ENCODE measurements around the gene WDFY3. TPM values are rescaled to one million over a fixed set of nuclear protein-coding genes. Genes with fewer than 3 reads are reported as not detected.

WDFY3 gene
- total RNA-seq, 6 experiments from 2014 or later, result 39.1 to 52.6 (median 48.3) TPM

DNA sequence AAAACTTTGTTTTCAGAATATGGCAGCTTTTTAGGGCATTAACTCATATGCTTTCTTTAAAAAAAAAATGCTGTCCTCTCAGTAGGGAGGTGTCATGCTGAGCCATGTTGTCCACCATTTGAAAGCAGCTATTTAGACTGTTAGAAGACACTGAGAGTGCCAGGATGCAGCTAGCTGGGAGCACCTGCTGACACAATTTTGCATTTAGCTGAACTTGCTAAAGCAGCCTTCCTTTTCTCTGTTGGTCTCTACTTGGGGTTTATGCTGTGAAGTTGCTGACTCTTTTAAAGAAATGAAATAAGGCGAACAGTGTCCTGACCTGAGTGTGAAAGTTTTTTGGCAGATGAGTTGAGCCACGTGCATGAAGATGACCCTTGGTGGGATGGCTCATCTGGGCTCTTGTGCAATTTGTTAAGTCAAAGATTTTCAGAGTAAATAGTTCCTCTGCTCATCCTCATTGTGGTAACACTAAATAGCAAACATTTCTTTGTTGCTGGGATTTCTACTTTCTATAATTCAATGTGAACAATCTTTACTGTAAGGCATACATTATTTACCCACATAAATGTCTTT, 319.1 kb downstream of the WDFY3 start:
- H3K4me1 Mint-ChIP-seq (ENCODE audit: low read depth), result no peaks in the 10 kb centered on the region
- no peak overlapping the region for H3K27ac Mint-ChIP-seq
- TF ChIP-seq, protein P1, sequence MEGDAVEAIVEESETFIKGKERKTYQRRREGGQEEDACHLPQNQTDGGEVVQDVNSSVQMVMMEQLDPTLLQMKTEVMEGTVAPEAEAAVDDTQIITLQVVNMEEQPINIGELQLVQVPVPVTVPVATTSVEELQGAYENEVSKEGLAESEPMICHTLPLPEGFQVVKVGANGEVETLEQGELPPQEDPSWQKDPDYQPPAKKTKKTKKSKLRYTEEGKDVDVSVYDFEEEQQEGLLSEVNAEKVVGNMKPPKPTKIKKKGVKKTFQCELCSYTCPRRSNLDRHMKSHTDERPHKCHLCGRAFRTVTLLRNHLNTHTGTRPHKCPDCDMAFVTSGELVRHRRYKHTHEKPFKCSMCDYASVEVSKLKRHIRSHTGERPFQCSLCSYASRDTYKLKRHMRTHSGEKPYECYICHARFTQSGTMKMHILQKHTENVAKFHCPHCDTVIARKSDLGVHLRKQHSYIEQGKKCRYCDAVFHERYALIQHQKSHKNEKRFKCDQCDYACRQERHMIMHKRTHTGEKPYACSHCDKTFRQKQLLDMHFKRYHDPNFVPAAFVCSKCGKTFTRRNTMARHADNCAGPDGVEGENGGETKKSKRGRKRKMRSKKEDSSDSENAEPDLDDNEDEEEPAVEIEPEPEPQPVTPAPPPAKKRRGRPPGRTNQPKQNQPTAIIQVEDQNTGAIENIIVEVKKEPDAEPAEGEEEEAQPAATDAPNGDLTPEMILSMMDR (IDR thresholded peaks at IDR 0.05), result no peak
- H3K36me3 Mint-ChIP-seq (ENCODE audit: low read depth), result no peaks in the 10 kb centered on the region
- H3K4me3 Mint-ChIP-seq, result no peak overlapping the region
- H3K27me3 Mint-ChIP-seq (ENCODE audit: insufficient read depth), result peaks cover 6% of the 10 kb centered on the region; the same call in 1 of the 2 replicates
- DNase-seq, result no peak
- no peaks in the 10 kb centered on the region for H3K9me3 Mint-ChIP-seq

DNA sequence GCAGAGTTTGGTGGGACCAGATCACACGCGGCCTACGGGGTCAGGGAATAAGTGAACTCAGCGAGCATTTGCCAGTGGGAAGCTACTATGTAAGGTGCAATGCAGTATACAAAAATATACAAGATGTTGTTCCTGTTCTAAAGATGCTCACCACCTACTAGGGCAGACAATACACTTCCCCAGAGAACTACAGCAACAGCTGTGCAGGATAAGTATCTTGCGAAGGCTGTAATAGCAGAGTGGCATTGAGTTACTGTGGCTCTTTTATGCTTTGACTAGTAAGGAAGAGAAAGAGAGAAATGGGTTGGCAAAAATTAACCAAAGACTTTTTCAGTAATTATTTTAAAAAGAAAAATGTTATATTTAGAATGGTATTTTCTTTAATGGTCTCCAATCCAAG, 322.4 kb downstream of the WDFY3 start:
- no peaks in the 10 kb centered on the region for H3K36me3 Mint-ChIP-seq (ENCODE audit: low read depth)
- DNase-seq, result no peak
- no peak overlapping the region for H3K4me3 Mint-ChIP-seq
- H3K27ac Mint-ChIP-seq, result no peak overlapping the region
- peaks cover 3% of the 10 kb centered on the region; the same call in 1 of the 2 replicates for H3K27me3 Mint-ChIP-seq (ENCODE audit: insufficient read depth)
- no peaks in the 10 kb centered on the region for H3K4me1 Mint-ChIP-seq (ENCODE audit: low read depth)
- TF ChIP-seq, protein P1 (IDR thresholded peaks at IDR 0.05), result no peak
- no peaks in the 10 kb centered on the region for H3K9me3 Mint-ChIP-seq

DNA sequence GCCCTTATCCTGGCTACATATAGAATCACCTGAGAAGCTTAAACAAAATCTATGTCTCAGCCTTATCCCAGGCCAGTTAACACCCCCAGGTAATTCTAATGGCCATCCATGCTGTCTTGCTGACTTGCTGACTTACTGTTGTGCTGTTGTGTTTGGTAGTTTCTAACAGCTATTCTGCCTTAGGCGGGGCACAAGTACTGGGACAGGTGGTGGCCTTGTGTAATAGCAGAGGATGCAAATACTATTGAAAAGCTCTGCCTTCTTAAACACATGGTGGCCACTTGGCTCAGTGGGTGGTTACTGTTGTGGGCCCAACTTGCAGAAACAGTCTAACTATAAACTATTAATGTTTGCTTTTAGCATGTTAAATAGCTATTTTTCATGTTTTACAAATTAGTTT, 327.3 kb downstream of the WDFY3 start:
- Mint-ChIP-seq H3K4me3 (no peak overlapping the region), H3K36me3 (ENCODE audit: low read depth) (no peaks in the 10 kb centered on the region), H3K27me3 (ENCODE audit: insufficient read depth) (peaks cover 2% of the 10 kb centered on the region; the same call in 1 of the 2 replicates), H3K9me3 (no peaks in the 10 kb centered on the region), H3K27ac (no peak overlapping the region), H3K4me1 (ENCODE audit: low read depth) (no peaks in the 10 kb centered on the region)
- DNase-seq, result no peak
- TF ChIP-seq, protein P1 (IDR thresholded peaks at IDR 0.05), result no peak

DNA sequence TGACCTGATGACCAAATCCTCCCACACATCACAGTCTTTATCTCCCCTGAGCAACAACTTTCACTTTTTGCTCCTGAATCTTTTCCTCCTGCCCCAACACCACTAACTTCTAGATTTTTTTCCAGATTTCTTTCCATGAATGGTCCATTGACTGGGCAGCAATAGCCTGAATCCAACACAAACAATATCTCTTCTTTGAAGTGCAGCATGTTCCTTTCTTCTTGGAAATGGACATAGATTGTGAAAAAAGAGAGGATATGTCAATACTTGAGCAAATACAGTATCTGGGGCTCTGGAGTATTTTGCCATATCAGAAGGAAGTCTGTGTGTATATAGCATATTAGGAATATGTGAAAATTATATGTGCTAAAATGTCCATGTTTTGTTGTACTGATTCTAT, 328.4 kb downstream of the WDFY3 start:
- H3K36me3 Mint-ChIP-seq (ENCODE audit: low read depth), result no peaks in the 10 kb centered on the region
- TF ChIP-seq, protein P1 (IDR thresholded peaks at IDR 0.05), result no peak
- no peak overlapping the region for H3K27ac Mint-ChIP-seq
- H3K4me1 Mint-ChIP-seq (ENCODE audit: low read depth), result no peaks in the 10 kb centered on the region
- H3K4me3 Mint-ChIP-seq, result no peak overlapping the region
- no peaks in the 10 kb centered on the region for H3K9me3 Mint-ChIP-seq
- peaks cover 2% of the 10 kb centered on the region; the same call in 1 of the 2 replicates for H3K27me3 Mint-ChIP-seq (ENCODE audit: insufficient read depth)
- DNase-seq, result no peak

DNA sequence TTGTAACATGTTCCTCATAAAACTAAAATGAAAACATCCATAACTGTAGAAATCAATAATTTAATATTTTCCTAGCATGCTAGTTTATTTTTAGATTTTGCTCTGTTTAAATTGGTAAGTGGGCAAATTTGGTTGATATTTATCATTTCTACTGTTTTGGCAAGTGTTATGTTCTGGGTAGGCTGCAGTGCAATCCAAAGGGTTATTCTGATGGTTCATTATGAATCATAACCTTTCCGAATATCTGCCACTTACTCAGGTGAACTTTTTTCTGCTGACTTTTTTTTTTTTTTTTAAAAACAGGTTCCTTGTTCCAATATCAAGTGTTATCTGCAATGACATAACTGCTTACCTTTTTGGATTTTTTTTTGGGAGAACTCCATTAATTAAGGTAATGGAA, 331.5 kb downstream of the WDFY3 start:
- no peaks in the 10 kb centered on the region for H3K36me3 Mint-ChIP-seq (ENCODE audit: low read depth)
- no peak for DNase-seq
- H3K27me3 Mint-ChIP-seq (ENCODE audit: insufficient read depth), result peaks cover 2% of the 10 kb centered on the region; the same call in 1 of the 2 replicates
- no peak overlapping the region for H3K4me3 Mint-ChIP-seq
- no peaks in the 10 kb centered on the region for H3K9me3 Mint-ChIP-seq
- TF ChIP-seq, protein P1 (IDR thresholded peaks at IDR 0.05), result no peak
- no peaks in the 10 kb centered on the region for H3K4me1 Mint-ChIP-seq (ENCODE audit: low read depth)
- H3K27ac Mint-ChIP-seq, result no peak overlapping the region
